Medulla oblongata (tissue), 1 donor: ENCODE measurements around the gene HNRNPF.
A peak's percentile ranks its signal among the peaks of the same experiment; 100 is the strongest.

ENCODE experiments used
- DNase-seq: peaks from one replicate; pipeline ENCODE4 v3.0.0-alpha.2; 2015; ENCODE audit errors: extremely low spot score

HNRNPF gene

DNA sequence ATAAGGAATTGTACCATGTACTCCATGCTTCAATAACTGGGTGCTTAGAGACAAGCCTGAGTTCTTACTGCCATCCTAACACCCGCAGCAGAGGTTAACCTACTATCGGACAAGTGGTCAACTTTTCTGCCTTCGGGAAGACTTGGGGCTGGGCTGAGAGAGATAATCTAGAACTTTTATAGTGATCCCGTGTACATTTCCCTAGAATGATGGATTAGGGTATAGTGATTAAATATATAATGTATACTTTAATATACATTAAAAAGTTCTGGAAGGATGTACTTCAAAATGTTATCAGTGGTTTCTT, 12.2 kb upstream of the HNRNPF start:
- DNase-seq: no peak

DNA sequence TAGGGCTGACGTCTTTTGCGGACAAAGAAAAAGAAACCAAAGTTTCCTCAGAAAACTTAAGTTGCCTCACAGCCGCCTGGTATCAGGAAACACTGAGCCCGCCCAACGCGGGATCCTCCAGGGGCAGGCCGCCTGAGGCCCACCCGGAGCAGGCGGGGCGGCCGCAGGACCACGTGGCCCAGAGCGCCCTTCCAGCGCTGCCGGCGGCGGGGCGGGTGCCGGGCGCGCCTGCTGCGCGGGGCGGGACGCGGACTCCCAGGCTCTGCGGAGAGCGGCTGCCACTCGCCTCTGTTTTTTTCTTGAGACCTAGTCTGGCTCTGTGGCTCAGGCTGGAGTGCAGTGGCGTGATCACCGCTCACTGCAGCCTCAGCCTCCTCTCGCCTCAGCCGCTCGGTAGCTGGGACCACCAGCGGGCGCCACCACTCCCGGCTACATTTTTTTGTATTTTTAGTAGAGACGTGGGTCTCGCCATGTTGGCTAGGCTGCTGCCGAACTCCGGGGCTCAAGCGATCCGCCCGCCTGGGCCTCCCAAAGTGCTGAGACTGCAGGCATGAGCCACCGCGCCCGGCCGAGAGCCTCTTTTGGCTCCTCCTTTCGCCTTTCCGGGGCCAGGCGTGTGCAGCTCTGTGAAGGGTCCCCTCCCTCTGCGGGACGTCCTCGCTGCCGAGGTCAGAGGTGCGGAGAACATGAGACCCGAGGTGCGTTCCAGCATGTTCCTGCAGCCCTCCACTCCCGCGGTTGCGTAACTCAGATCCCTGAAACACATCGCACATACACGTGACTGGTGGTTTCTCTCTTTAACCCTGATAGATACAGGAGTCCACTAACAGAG, 11.6 kb upstream of the HNRNPF start:
- peak; percentile 88 for DNase-seq

DNA sequence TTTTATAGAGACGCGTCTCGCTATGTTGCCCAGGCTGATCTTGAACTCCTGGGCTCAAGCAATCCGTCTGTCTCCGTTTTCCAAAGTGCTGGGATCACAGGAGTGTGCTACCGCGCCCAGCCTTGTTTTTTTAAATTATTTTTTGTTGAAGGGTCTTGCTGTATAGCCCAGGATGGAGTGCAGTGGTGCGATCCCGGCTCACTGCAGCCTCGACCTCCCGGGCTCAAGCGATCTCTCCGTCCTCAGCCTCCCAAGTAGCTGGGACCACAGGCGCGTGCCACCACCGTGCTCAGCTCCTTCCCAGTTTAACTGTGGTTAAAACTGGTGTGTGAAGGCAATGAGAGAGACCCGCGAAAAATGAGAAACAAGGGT, 11.0 kb upstream of the HNRNPF start:
- DNase-seq: no peak

DNA sequence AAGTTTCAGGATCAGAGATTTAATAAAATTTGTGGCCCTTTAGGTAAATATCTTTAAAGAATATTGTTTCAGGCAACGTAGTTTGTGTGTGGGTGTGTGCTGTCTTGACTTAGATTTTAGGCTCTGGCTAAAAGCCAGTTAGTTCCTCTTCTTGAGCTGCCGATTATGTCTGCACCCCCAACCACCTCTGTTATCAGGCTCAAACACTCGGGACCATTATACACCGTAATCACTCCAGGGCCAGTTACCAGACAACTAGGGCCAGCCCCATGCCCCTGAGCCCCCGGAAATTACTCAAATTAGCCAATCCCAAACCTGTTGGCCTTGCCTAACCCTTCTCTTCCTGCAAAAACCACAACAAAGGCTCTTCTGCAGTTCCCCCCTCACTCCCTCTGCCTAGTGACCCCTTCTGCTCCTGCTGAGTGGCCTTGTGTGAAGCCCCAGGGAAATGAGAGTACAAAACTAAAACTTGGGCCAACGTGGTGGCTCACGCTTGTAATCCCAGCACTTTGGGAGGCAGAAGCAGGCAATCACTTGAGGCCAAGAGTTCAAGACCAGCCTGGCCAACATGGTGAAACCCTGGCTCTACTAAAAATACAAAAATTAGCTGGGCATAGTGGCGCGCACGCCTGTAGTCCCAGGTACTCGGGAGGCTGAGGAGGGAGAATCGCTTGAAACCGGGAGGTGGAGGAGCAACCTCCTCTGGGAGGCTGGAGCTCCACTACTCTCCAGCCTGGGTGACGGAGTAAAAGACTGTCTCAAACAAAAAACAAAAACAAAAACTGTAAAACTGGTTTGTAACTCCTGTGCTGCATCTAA, 9.2 kb upstream of the HNRNPF start:
- DNase-seq: peak; percentile 41

DNA sequence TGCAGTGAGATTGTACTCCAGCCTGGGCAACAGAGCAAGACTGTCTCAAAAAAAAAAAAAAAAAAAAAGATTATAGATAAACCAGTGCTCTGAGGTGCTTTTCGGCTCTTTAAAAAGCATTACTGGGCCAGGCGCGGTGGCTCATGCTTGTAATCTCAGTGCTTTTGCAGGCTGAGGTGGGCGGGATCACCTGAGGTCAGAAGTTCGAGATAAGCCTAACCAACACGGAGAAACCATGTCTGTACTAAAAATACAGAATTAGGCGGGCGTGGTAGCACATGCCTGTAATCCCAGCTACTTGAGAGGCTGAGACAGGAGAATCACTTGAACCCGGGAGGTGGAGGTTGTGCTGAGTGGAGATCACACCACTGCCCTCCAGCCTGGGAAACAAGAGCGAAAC, 6.6 kb upstream of the HNRNPF start:
- DNase-seq: no peak

DNA sequence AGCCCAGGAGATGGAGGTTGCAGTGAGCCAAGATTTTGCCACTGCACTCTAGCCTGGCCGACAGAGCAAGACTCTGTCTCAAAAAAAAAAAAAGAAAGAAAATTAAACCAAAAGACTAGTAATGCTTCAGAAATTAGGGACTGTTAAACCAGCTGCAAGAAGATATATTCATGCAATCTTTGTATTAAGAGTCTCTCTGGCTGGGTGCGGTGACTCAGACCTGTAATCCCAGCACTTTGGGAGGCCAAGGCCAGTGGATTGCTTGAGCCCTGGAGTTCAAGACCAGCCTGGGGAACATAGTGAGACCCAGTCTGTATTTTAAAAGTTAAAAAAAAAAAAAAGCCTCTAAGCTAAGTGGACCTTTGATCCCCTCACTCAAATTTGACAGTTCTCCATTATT, 2.5 kb upstream of the HNRNPF start:
- no peak for DNase-seq

DNA sequence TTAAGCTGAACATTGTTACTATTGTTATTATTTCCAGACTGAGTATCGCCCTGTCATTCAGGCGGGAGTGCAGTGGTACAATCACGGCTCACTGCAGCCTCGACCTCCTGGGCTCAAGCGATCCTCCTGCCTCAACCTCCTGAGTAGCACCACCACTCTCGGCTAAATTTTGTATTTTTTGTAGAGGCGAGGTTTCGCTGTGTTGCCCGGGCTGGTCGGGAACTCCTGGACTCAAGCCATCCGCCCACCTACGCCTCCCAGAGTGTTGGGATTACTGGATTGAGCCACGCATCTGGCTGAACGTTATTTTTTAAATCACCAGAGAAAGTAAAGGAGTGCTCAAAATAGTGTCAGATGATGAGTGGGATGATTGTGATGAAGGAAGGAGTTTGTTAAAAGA, 1.4 kb upstream of the HNRNPF start:
- no peak for DNase-seq

DNA sequence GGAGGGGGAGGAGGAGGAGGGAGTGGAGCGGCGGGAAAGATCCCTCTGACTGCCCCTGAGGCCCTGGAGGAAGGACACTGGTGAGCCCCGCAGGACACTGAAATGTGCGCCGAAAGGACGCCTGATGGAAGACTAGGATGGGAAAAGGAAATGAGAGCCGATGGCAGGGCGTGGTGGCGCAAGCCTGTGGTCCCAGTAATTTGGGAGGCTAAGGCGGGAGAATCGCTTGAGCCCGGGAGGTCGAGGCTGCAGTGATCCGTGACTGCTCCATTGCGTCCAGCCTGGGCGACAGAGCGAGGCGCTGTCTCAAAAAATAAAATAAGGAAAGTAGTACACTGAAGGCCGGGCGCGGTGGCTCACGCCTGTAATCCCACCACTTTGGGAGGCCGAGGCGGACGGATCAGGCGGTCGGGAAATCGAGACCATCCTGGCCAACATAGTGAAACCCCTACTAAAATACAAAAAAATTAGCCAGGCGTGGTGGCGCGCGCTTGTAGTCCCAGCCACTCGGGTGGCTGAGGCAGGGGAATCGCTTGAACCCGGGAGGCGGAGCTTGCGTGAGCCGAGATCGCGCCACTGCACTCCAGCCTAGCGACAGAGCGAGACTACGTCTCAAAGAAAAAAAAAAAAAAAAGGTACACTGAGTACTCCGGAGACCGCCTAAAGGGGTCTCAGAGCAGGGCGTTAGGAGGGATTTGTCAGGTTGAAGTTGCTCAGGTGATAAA, 561 bp upstream of the HNRNPF start:
- no peak for DNase-seq

DNA sequence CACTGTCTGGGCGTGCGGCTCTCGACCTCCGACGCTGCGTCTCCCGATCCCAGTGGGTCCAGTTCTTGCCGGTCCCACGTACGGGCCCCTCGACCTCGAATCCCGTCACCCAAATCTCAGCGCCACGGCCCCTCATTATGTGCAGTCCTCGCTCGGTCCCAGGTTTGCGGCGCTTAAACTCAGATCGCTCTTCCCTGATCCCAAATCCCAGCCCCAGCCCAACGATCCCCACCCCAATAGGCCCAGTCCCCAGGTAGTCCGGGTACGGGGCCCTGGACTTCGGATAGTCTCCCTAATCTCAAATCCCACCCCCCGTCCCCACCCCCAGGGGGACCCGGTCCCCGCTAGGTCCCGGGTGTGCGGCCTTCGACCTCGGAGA, 666 bp downstream of the HNRNPF start:
- DNase-seq: no peak

DNA sequence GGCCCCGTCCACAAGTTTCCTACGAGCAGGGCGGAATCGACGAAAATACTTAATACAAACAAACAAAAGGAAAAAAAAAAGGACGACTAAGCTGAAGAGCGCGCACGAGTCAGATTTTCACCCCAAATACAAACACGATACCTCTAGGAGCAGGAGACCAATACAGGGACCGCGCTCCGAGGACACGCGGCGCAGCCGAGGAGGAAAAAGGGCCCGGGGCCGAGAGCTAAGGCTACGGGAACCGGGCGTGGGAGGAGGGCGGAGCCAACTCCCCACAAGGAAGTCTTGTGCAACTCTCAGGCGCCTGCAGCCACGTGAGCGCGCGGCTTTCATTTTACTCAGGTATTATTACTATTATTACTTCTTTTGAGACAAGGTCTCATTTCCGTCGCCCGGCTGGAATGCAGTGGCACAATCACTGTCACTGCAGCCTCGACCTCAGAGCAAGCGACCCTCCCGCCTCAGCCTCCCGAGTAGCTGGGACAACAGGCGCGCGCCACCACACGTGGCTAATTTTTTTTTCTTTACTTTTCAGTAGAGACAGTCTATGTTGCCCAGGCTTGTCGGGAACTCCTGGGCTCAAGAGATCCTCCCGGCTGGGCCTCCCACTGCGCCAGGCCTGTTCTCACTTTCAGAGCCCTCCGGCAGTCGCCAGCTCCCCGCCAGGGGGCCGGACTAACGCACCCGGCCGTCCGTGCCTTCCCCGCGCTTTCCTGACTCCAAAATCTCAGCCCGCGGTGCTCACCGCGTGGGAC, 1.2 kb downstream of the HNRNPF start:
- peak; percentile 88 for DNase-seq

DNA sequence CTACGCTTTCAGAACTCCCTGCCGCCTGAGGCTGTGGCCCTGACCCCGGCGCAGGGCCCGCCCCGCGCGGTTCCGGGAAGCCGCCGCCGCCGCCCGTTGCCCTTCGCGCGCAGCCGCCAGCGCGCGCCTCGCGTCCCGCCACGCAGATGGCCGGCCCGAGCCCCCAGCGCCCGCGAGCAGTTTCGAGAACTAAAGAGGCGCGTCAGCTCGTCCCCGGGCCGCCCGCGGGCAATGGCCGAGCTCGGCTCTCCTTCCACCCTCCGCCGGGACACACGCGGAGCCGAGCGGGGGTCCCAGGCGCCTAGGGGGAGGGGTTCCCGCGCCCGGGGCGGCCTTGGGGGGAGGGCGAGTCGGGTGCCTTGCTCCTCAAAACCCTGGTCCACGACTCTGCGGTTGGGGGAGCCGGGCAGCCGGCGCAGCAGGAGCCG, 1.8 kb downstream of the HNRNPF start:
- peak; percentile 38 for DNase-seq

DNA sequence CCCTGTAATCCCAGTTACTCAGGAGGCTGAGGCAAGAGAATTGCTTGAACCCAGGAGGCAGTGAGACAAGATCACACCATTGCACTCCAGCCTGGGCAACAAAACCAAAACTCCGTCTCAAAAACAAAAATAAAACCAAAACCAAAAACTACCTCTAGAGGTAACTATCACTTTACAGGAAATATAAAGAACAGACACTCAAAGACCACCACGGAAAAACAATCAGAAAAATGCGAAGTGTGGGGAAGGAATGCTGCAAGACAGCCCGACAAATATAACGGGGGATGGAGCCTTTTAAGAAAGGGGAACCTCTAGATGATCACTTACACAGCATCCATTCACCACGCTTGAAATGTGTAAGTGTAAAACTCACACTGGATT, 4.3 kb downstream of the HNRNPF start:
- DNase-seq: no peak

DNA sequence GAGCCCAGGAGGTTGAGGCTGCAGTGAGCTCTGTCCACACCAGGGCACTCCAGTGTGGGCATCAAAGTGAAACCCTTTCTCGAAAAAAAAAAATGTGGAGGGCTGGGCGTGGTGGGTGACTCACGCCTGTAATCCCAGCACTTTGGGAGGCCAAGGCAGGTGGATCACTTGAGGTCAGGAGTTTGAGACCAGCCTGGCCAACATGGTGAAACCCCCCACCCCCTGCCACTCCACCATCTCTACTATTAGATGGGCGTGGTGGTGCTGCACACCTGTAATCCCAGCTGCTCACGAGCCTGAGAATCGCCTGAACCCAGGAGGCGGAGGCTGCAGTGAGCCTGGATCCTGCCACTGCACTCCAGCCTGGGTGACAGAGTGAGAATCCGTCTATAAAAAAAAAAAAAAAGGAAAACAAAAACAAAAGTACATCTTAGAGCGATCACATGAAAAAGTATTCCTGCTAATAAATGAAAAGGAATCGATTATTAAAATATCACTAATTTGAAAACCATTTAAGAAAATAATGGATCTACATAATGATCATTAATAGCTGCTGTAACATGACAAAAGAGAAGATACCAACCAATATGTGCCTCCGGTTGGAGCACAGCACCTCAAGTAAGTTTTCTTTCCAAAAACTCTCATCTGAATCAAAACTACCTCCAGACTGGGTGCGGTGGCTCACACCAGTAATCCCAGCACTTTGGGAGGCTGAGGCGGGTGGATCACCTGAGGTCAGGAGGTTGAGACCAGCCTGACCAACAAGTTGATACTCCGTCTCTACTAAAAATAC, 4.9 kb downstream of the HNRNPF start:
- DNase-seq: no peak

DNA sequence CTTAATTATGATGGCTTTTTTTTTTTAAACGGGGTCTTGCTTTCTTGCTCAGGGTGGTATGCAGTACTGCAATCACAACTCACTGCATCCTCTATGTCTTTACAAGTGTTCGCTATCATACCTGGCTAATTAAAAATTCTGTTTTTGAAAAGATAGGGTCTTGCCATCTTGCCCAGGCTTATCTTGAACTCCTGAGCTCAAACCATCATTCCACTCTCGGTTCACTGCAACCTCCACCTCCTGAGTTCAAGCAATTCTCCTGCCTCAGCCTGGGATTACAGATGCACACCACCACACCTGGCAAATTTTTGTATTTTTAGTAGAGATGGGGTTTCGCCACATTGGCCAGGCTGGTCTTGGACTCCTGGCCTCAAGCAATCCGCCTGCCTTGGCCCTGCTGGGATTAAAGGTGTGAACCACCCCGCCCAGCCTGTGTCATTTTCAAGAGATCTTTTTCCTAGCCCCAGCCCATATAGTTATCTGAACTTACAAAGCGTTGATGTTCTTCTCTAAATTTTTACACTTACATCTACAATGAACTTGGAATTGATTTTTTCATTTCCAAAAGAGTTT, 6.0 kb downstream of the HNRNPF start:
- DNase-seq: no peak

DNA sequence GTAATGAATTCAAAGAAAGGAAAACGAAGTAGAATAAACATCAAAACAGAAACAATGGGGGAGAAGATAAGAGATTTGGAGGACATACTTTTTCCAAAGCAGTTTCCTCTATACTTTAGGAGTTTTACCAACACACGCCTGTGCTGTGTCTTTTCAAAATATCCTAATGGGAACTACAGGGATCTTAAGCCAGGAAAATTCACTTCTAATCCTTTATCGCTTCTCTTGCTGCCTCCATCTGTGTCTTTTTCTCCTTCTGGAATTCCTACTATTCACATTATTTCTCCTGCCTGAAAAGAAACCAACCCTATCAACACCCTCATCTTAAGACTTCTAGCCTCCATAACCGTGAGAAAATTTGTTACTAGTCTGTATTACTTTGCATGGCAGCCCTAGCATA, 6.8 kb downstream of the HNRNPF start:
- DNase-seq: no peak

DNA sequence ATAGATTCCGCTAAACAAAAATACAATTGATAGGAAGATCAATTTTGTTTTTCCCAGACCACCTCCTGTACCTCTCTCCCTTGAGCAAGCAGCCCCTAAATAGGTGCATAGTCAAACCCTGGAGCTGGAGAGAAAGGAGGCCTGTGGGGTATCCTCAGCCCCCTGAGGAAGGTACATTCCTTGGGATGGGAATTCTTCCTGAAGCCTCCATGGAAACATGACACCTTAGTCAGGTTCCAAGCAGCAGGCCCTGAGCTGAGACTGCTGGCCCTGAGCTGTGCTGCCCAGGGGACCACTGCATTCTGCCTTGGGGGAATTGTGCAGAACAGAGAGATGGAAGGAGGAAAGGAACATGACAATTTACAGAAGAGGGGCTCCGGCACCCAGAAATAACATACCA, 7.4 kb downstream of the HNRNPF start:
- DNase-seq: no peak

DNA sequence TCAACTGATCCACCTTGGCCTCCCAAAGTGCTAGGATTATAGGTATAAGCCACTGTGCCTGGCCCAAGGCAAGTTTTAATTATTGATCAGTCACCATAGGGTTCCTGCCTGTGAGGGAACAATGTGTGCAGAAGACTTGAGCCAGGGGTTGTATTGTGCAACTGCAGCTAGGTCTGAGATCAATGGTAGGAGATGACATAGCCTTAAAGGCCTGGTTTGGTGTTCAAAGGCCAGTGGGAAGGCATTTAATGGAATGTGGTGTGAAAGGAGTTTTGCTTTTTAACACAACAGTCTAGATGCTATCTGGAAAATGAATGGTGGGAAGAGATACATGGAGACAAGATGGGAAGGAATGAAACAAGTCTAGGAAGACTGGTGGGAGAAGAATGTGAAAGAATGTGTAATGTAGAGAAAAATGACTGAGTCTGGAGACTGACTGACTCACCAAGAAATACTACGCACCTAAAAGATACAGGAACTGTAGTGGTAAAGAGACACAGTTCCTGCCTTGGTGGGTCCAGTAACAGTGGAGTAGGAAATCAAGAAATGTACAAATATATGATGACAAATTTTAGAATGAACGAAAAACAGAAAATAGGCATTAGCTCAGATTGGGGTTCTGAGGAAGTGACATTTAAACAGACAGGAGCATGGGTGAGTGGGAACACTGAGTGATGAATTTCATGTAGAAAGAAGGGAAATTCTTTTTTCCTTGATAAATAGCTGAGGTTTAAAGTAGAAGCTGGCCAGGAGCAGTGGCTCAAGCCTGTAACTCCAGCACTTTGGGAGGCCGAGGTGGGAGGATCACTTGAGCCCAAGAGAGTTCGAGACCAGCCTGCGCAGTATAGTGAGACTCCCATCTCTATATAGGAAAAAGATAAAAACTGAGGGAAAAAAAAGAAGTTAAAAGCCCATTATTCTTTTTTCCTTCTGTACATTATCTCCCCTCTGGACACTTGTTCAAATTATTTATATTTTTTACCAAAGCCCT, 9.4 kb downstream of the HNRNPF start:
- no peak for DNase-seq

DNA sequence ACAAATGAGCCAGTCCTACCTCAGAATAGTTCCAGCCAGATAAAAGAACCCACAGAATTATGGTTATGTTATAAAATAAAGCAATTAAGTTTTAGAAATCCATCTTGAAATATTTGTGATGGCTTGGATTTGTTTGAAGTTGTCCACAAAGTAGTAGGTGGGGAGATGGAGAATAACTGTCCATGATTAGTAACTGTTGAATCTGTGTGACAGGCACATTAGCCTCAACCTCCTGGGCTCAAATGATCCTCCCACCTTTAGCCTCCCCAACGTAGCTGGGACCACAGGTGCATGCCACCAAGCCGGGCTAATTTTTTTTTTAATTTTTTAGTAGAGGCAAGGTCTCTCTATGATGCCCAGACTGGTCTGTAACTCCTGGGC, 10.1 kb downstream of the HNRNPF start:
- DNase-seq: no peak

DNA sequence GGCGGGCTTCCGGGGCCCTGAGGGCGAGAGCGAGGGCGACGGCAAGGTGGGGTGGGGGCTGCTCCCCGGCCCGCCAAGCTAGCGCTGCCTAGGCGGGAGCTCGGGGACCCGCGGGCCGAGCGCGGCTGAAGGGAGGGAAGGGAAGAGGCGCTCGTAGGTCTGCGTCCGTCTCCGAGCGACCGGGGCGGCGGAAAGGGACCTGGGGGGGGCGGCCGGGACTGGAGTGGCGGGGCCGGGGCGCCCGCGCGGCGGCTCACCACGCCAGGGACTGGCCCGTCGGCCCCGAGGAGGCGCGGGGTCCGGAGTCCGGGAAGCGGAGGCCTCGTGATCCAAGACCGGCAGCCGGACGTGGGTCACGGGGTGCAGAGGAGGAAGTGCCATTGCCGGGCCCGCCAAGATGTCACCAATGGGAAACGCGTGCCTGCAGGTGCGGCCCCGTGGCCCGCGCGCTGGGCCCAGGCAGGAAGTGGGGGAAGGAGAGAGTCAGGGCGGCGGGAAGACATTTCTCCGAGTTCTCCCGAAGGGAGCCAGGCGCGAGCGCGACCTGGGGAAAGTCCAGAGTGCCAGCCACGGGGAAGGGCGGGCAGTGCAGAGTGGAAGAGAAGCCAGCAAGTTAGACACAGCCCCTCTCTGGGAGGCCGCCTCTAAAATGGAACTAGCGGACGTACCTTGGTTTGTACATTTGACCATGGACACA, 11.9 kb downstream of the HNRNPF start:
- peak; percentile 87 for DNase-seq
